ENCODE data around the gene TFPT.

The TFPT gene

DNA sequence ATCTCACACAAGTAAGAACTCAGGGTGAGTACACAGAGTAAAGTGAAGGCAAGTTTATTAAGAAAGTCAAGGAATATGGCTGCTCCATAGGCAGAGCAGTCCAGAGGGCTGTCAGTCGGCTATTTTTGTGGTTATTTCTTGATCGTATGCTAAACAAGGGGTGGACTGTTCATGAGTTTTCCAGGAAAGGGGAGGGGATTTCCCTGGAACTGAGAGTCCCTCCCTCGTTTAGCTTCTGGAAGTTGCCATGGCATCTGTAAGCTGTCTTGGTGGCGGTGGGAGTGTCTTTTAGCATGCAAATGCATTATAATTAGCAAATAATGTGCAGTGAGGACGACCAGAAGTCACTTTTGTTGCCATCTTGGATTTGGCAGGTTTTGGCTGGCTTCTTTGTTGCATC is 46.0 kb downstream of the TFPT start:
- DNase-seq = no peak

DNA sequence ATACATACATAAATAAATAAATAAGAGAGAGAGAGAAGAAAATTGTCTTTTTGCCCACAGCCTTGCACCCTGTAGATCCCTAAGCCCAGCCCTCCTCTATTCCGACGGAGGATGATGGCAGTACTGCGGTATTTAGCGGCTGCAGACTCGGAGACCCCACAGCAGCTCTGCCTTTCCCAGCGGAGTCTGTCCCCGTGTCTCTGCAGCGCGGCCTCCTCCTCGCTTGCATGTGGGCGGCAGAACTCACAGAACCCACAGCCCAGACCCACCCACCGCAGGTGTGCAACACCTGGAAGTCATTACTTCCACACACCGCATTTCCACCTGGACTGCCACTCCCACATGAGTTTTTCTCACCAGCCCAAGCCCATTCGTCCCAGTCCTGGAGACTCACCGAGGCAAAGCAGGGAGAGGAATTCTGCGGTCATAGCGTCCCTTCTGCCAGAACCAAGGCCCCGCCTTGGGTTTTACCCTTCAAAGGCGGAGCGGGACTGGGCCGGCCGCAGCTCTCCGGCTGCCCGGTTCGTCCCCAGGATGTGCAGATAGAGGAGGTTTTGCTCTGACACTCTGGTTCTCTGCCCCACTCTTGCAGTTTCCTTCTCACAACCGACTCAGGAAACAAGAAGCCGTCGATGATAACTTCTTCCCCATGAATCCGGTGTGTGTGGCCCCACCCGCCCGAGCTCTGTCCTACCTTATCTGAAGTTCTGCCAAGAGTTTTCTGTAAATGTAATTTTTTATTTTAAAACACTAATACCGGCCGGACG is 51.9 kb downstream of the TFPT start, which contains the start of gene VSTM1:
TSS of gene VSTM1 (minus strand) at position 548 of the 767 bp plus-strand sequence. CDS start at position 428, 120 bp downstream.
- DNase-seq = no peak

DNA sequence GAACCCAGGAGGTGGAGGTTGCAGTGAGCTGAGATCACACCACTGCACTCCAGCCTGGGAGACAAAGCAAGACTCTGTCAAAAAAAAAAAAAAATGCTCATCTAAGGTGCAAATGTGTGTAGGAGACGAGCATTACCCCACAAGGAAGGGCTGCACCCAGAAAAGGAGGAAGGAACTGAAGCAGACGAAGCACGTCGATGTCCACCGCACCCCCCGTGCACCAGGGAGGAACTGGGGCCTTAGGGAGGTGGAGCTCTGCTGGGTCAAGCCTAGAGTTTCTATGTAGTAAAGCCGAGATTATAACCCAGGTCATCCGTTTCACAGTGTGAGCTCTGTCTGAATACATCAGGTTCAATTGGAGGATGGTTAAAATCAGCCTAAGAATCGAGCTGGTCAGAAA is 52.8 kb downstream of the TFPT start:
- DNase-seq = peak; percentile 25 to 61

Measured in inflammatory macrophage treated with lipopolysaccharide for 1 hour (primary cell).